A549 (cell line): ENCODE results near the gene TTC7B. TPM values are rescaled to one million over a fixed set of nuclear protein-coding genes. Genes with fewer than 3 reads are reported as not detected.

Experiments used
- ATAC-seq, 2 experiments: fragments of 200-7000 bp in 1 of 2; fragments of >200 bp in 1 of 2; cut with Nextera tagmentation in 1 of 2; cut with Tn5 transposase in 1 of 2; 3 replicates each; pipeline versions ENCODE4 v1.8.0 to v1.9.1; 2018 to 2020; ENCODE audit warnings: mild to moderate bottlenecking in 1 of 2, moderate library complexity in 1 of 2
- CTCF ChIA-PET: fragments of 300-600 bp; sonication (Branson Sonifier 250); formaldehyde crosslinking; extraction: SDS; loops from one replicate; lab custom pipeline; 2021; ENCODE audit warnings: antibody characterized with exemption, inconsistent platforms; lab: Yijun Ruan, JAX
- POLR2A ChIA-PET: fragments of 350-600 bp; formaldehyde crosslinking; extraction: SDS; loops from one replicate; lab custom pipeline; 2021; ENCODE audit warnings: antibody characterized with exemption, inconsistent platforms; lab: Yijun Ruan, JAX
- DNase-seq, 2 experiments: peaks; one replicate each; pipeline versions ENCODE4 v3.0.0 to v3.0.0-alpha.2; 2011 to 2016; ENCODE audit warnings: low read depth in 1 of 2, low spot score in 1 of 2
- FAIRE-seq: peaks from 2 replicates; lab custom pipeline; 2011; peaks lifted over from hg19 to GRCh38; lab: Jason Lieb, UNC
- H3K27ac ChIP-seq, 2 experiments: fragments of >200 bp; sonication (Bioruptor Twin); formaldehyde crosslinking; 3 replicates each; pipeline ENCODE4 v1.5.1; 2016 to 2017
- H3K4me1 ChIP-seq: fragments of >200 bp; sonication (Bioruptor Twin); formaldehyde crosslinking; 3 replicates; pipeline ENCODE4 v1.6.1; 2016
- H3K4me2 ChIP-seq: fragments of >200 bp; sonication (Bioruptor Twin); formaldehyde crosslinking; 3 replicates; pipeline ENCODE4 v1.6.1; 2016
- H3K4me3 ChIP-seq: fragments of >200 bp; sonication (Bioruptor Twin); formaldehyde crosslinking; 3 replicates; pipeline ENCODE4 v1.5.1; 2016
- H3K9me3 ChIP-seq: fragments of >200 bp; sonication (Bioruptor Twin); formaldehyde crosslinking; 3 replicates; pipeline ENCODE4 v1.6.1; 2016
- CEBPB ChIP-seq, 2 experiments: fragments of >200 bp in 1 of 2; sonication (Bioruptor Twin) in 1 of 2; formaldehyde crosslinking in 1 of 2; IDR thresholded peaks; 2 replicates each; pipeline ENCODE4 v1.6.1; 2012 to 2016
- CHD4 ChIP-seq: fragments of 200-600 bp; sonication (generic); IDR thresholded peaks from 2 replicates; pipeline ENCODE4 v1.6.1; 2016; ENCODE audit warnings: antibody characterized with exemption, mild to moderate bottlenecking, borderline replicate concordance
- CTCF ChIP-seq: fragments of >200 bp; sonication (Bioruptor Twin); formaldehyde crosslinking; IDR thresholded peaks from 3 replicates; pipeline ENCODE4 v1.5.1; 2016
- E2F6 ChIP-seq: IDR thresholded peaks from 2 replicates; pipeline ENCODE4 v1.6.1; 2012; ENCODE audit warnings: low read depth, borderline replicate concordance
- EP300 ChIP-seq, 2 experiments: fragments of >200 bp; sonication (Bioruptor Twin); formaldehyde crosslinking; IDR thresholded peaks; 2 replicates in 1 of 2; 3 replicates in 1 of 2; pipeline ENCODE4 v1.6.1; 2016 to 2017
- FOSB ChIP-seq: fragments of 250-450 bp; sonication (Bioruptor Pico); IDR thresholded peaks from 2 replicates; pipeline ENCODE4 v1.5.0; 2020; ENCODE audit warnings: mild to moderate bottlenecking, moderate library complexity
- GATA3 ChIP-seq: IDR thresholded peaks from 2 replicates; pipeline ENCODE4 v1.6.1; 2012; ENCODE audit warnings: borderline replicate concordance
- HDAC2 ChIP-seq: fragments of 200-600 bp; sonication (generic); IDR thresholded peaks from 2 replicates; pipeline ENCODE4 v1.6.1; 2016
- HEYL ChIP-seq: fragments of 250-450 bp; sonication (Bioruptor Pico); IDR thresholded peaks from 2 replicates; pipeline ENCODE4 v1.8.0; 2021; ENCODE audit warnings: mild to moderate bottlenecking, moderate library complexity
- HOXA7 ChIP-seq: fragments of 250-450 bp; sonication (Bioruptor Pico); IDR thresholded peaks from 2 replicates; pipeline ENCODE4 v1.5.0; 2020; ENCODE audit warnings: mild to moderate bottlenecking, moderate library complexity
- HOXB5 ChIP-seq: fragments of 250-450 bp; sonication (Bioruptor Pico); IDR thresholded peaks from 2 replicates; pipeline ENCODE4 v1.5.0; 2020; ENCODE audit warnings: mild to moderate bottlenecking, moderate library complexity
- JUN ChIP-seq, 2 experiments: fragments of >200 bp; sonication (Bioruptor Twin); formaldehyde crosslinking; IDR thresholded peaks; 2 replicates in 1 of 2; 3 replicates in 1 of 2; pipeline ENCODE4 v1.6.1; 2016 to 2017
- JUNB ChIP-seq: fragments of >200 bp; sonication (Bioruptor Twin); formaldehyde crosslinking; IDR thresholded peaks from 2 replicates; pipeline ENCODE4 v1.6.1; 2016
- KDM1A ChIP-seq: fragments of 200-600 bp; sonication (generic); IDR thresholded peaks from 2 replicates; pipeline ENCODE4 v1.6.1; 2016; ENCODE audit warnings: low read depth, mild to moderate bottlenecking
- MAFK ChIP-seq: fragments of 450-650 bp; IDR thresholded peaks from 2 replicates; pipeline ENCODE4 v1.6.1; 2014; ENCODE audit not compliant: partially characterized antibody
- MAX ChIP-seq: IDR thresholded peaks from 2 replicates; pipeline ENCODE4 v1.6.1; 2012
- MAZ ChIP-seq: fragments of 150-350 bp; IDR thresholded peaks from 2 replicates; pipeline ENCODE4 v1.6.1; 2014; ENCODE audit warnings: antibody characterized with exemption, low read depth, low read length, borderline replicate concordance
- RAD21 ChIP-seq, 2 experiments: fragments of >200 bp in 1 of 2; sonication (Bioruptor Twin) in 1 of 2; formaldehyde crosslinking in 1 of 2; IDR thresholded peaks in 1 of 2; conservative IDR thresholded peaks in 1 of 2; 2 replicates in 1 of 2; 3 replicates in 1 of 2; pipeline ENCODE4 v1.6.1; 2012 to 2018; ENCODE audit warnings: inconsistent platforms in 1 of 2
- RARB ChIP-seq: fragments of 250-450 bp; sonication (Bioruptor Pico); IDR thresholded peaks from 2 replicates; pipeline ENCODE4 v1.8.0; 2021; ENCODE audit warnings: mild to moderate bottlenecking, moderate library complexity
- RNF2 ChIP-seq: fragments of 200-600 bp; sonication (generic); IDR thresholded peaks from 2 replicates; pipeline ENCODE4 v1.6.1; 2016; ENCODE audit warnings: low read depth, mild to moderate bottlenecking, antibody characterized with exemption, moderate library complexity, borderline replicate concordance
- SMC3 ChIP-seq: fragments of >200 bp; sonication (Bioruptor Twin); formaldehyde crosslinking; IDR thresholded peaks from 3 replicates; pipeline ENCODE4 v1.6.1; 2018; ENCODE audit warnings: inconsistent platforms
- TP53 ChIP-seq: fragments of 250-450 bp; sonication (Bioruptor Pico); IDR thresholded peaks from 2 replicates; pipeline ENCODE4 v1.5.0; 2021; ENCODE audit warnings: mild to moderate bottlenecking, moderate library complexity
- USF2 ChIP-seq: fragments of 450-650 bp; IDR thresholded peaks from 2 replicates; pipeline ENCODE4 v1.6.1; 2014; ENCODE audit warnings: antibody characterized with exemption
- ZC3H11A ChIP-seq: fragments of 450-650 bp; IDR thresholded peaks from 2 replicates; pipeline ENCODE4 v1.6.1; 2014; ENCODE audit warnings: antibody characterized with exemption, mild to moderate bottlenecking
- ZFP36 ChIP-seq: fragments of 450-650 bp; IDR thresholded peaks from 2 replicates; pipeline ENCODE4 v1.6.1; 2014; ENCODE audit warnings: borderline replicate concordance; ENCODE audit not compliant: partially characterized antibody
- WGBS: methylation state at CpG from one replicate; pipeline ENCODE4 v1.1.6; 2017; ENCODE audit errors: missing lambda C conversion rate; 5-methylcytosine and 5-hydroxymethylcytosine counted together
- polyA plus RNA-seq, 4 experiments: library from polyadenylated mRNA; depleted of rRNA in 3 of 4; stranded (reverse); fragments of >200 nt; fragmentation: RNase III in 1 of 4; extraction: RNeasy Plus Mini Kit Qiagen cat#74134 plus additional on column Dnase treatment in 1 of 4; gene quantifications; 2 replicates in 3 of 4; 3 replicates in 1 of 4; pipeline ENCODE4 v1.2.3, GENCODE V29; 2011 to 2017

Gene TTC7B
- polyA plus RNA-seq, 2 of the 4 experiments (the other 2 are of a cell fraction): 16.6 to 28.0 TPM

- no peak for TF ChIP-seq MAFK
- no peak for TF ChIP-seq E2F6
- TF ChIP-seq USF2: no peak
- no peak for TF ChIP-seq GATA3
- TF ChIP-seq RARB (CRISPR knock-in tag): no peak
- Histone ChIP-seq H3K4me3 (no peak overlapping the region), H3K27ac (no peak overlapping the region), H3K9me3 (no peaks in the 10 kb centered on the region), H3K4me2 (no peak overlapping the region), H3K4me1 (no peaks in the 10 kb centered on the region)
- 90% methylated on average over 16 of the region's 26 CpGs for WGBS
- no peak for DNase-seq
- POLR2A ChIA-PET: no interaction called here
- ATAC-seq: no peak
- CTCF ChIA-PET: interaction anchor here (1.0 kb wide), 1 partner anchor 40 kb away, joined by 3 read pairs; no protein-coding TSS in a partner anchor
- no peak for FAIRE-seq
Observed at GRCh38 chr14:90541076-90541634, 275.1 kb downstream of the TTC7B start.

- no peak overlapping the region for H3K4me3 ChIP-seq
- ATAC-seq: no peak
- H3K4me1 ChIP-seq: no peaks in the 10 kb centered on the region
- DNase-seq: no peak
- TF ChIP-seq CTCF (no peak), MAX (no peak), JUN (IDR thresholded peaks at IDR 0.05) (no peak), FOSB (no peak)
- no peak overlapping the region for H3K27ac ChIP-seq
- H3K4me2 ChIP-seq: no peak overlapping the region
- POLR2A ChIA-PET: no interaction called here
- 61% methylated on average over 4 of the region's 4 CpGs for WGBS
- CTCF ChIA-PET: interaction anchor here (1.1 kb wide), 1 partner anchor 122 kb away, joined by 3 read pairs; no protein-coding TSS in a partner anchor
- no peaks in the 10 kb centered on the region for H3K9me3 ChIP-seq
- FAIRE-seq: peak; percentile 79
Observed at GRCh38 chr14:90540437-90540836, 275.8 kb downstream of the TTC7B start.

GRCh38 chr14:90539996-90540395 lies 276.2 kb downstream of the TTC7B start:
- no peak for FAIRE-seq
- no peak for DNase-seq
- CTCF ChIA-PET: interaction anchor here (0.9 to 1.1 kb wide), 2 partner anchors 10 to 121 kb away, joined by 3 read pairs; no protein-coding TSS in a partner anchor
- no peak for ATAC-seq
- no peak overlapping the region for H3K4me3 ChIP-seq
- H3K9me3 ChIP-seq: no peaks in the 10 kb centered on the region
- no peak overlapping the region for H3K27ac ChIP-seq
- no peak for TF ChIP-seq HEYL
- no peak overlapping the region for H3K4me2 ChIP-seq
- 82% methylated on average over 12 of the region's 12 CpGs for WGBS
- POLR2A ChIA-PET: no interaction called here
- no peaks in the 10 kb centered on the region for H3K4me1 ChIP-seq

- CTCF ChIA-PET: interaction anchor here (0.7 to 1.1 kb wide), 3 partner anchors 10 to 132 kb away, joined by 3 read pairs; no protein-coding TSS in a partner anchor
Observed at GRCh38 chr14:90539496-90539775, 276.8 kb downstream of the TTC7B start.

More at GRCh38 chr14:90539496-90539775, 276.8 kb downstream of the TTC7B start:
- Histone ChIP-seq H3K4me1 (no peaks in the 10 kb centered on the region), H3K27ac (no peak overlapping the region), H3K4me3 (no peak overlapping the region), H3K9me3 (no peaks in the 10 kb centered on the region), H3K4me2 (no peak overlapping the region)
- DNase-seq (no peak), FAIRE-seq (no peak), ATAC-seq (no peak)
- 80% methylated on average over 3 of the region's 3 CpGs for WGBS
- TF ChIP-seq CHD4 (no peak), FOSB (no peak), EP300 (IDR thresholded peaks at IDR 0.05) (no peak), ZC3H11A (no peak), KDM1A (no peak), HOXA7 (CRISPR knock-in tag) (no peak), SMC3 (no peak), TP53 (CRISPR knock-in tag) (no peak), JUN (IDR thresholded peaks at IDR 0.05) (no peak), RNF2 (no peak), HDAC2 (no peak), RARB (CRISPR knock-in tag) (no peak), CTCF (no peak), JUNB (no peak), CEBPB (IDR thresholded peaks at IDR 0.05) (no peak), MAZ (no peak), RAD21 (conservative IDR thresholded peaks at IDR 0.05 in 1 of 2, IDR thresholded peaks at IDR 0.05 in 1 of 2) (no peak), ZFP36 (no peak), HOXB5 (CRISPR knock-in tag) (no peak)
- POLR2A ChIA-PET: no interaction called here
